CD14-positive monocyte (primary cell): ENCODE results near the gene PGLYRP2. TPM values are rescaled to one million over a fixed set of nuclear protein-coding genes. Genes with fewer than 3 reads are reported as not detected.

ENCODE experiments used
- DNase-seq, 3 donors: peaks; one replicate each; pipeline ENCODE4 v3.0.0-alpha.2; 2011 to 2022
- H2AFZ ChIP-seq: 2 replicates; pipeline ENCODE4 v1.6.0; 2012; ENCODE audit warnings: mild to moderate bottlenecking, low read depth, low read length, inconsistent platforms; ENCODE audit not compliant: insufficient read depth, poor library complexity, severe bottlenecking
- H3K27ac ChIP-seq, 2 donors: 1 replicate in 1 of 2; 2 replicates in 1 of 2; pipeline ENCODE4 v1.5.1; 2012 to 2013; ENCODE audit warnings: low read length in 2 of 2, control low read depth in 1 of 2, inconsistent platforms in 1 of 2, low read depth in 1 of 2, mild to moderate bottlenecking in 1 of 2
- H3K27me3 ChIP-seq, 2 donors: one replicate each; pipeline versions ENCODE4 v1.6.0 to v1.6.1; 2011 to 2013; ENCODE audit warnings: low read length in 2 of 2; ENCODE audit not compliant: control insufficient read depth in 2 of 2, insufficient read depth in 2 of 2
- H3K36me3 ChIP-seq, 2 donors: replicated peaks in 1 of 2; 1 replicate in 1 of 2; 2 replicates in 1 of 2; pipeline versions ENCODE4 v1.5.1 to v1.6.1; 2012 to 2013; ENCODE audit warnings: low read length in 2 of 2, control low read depth in 1 of 2, inconsistent platforms in 1 of 2, mild to moderate bottlenecking in 1 of 2; ENCODE audit not compliant: insufficient read depth in 2 of 2, control insufficient read depth in 1 of 2
- H3K4me1 ChIP-seq, 2 donors: 1 replicate in 1 of 2; 2 replicates in 1 of 2; pipeline versions ENCODE4 v1.5.1 to v1.6.1; 2012 to 2013; ENCODE audit warnings: low read length in 2 of 2, control low read depth in 1 of 2, inconsistent platforms in 1 of 2, mild to moderate bottlenecking in 1 of 2, moderate library complexity in 1 of 2; ENCODE audit not compliant: insufficient read depth in 2 of 2, control insufficient read depth in 1 of 2
- H3K4me2 ChIP-seq: replicated peaks from 2 replicates; pipeline ENCODE3; 2012; ENCODE audit warnings: low read length, moderate library complexity, mild to moderate bottlenecking; ENCODE audit not compliant: poor library complexity, severe bottlenecking; ENCODE audit errors: extremely low read depth
- H3K4me3 ChIP-seq, 3 experiments: fragments of 200-600 bp in 1 of 3; sonication (generic) in 1 of 3; replicated peaks in 1 of 3; 1 replicate in 2 of 3; 2 replicates in 1 of 3; pipeline ENCODE4 v1.5.1; 2011 to 2013; ENCODE audit warnings: low read length in 3 of 3, mild to moderate bottlenecking in 3 of 3, control low read depth in 2 of 3, low read depth in 2 of 3, inconsistent platforms in 1 of 3, moderate library complexity in 1 of 3
- H3K79me2 ChIP-seq: 2 replicates; pipeline ENCODE4 v1.6.0; 2012; ENCODE audit warnings: mild to moderate bottlenecking, control low read depth, inconsistent platforms, low read length, moderate library complexity; ENCODE audit not compliant: insufficient read depth
- H3K9ac ChIP-seq: 2 replicates; pipeline ENCODE4 v1.6.0; 2017; ENCODE audit warnings: low read length, mild to moderate bottlenecking; ENCODE audit not compliant: insufficient read depth, poor library complexity, severe bottlenecking
- H3K9me3 ChIP-seq, 2 donors: replicated peaks in 1 of 2; 1 replicate in 1 of 2; 2 replicates in 1 of 2; pipeline versions ENCODE4 v1.5.1 to v1.6.1; 2012 to 2013; ENCODE audit warnings: low read length in 2 of 2, control low read depth in 1 of 2; ENCODE audit not compliant: control insufficient read depth in 1 of 2, insufficient read depth in 1 of 2
- H4K20me1 ChIP-seq: 2 replicates; pipeline ENCODE4 v1.6.0; 2012; ENCODE audit warnings: mild to moderate bottlenecking, low read length, control low read depth, moderate library complexity; ENCODE audit not compliant: insufficient read depth
- H3K27ac Mint-ChIP-seq, 7 donors: one replicate each; pipeline ENCODE4 v1.8.0; 2020; ENCODE audit warnings: mild to moderate bottlenecking in 7 of 7, mixed read lengths in 7 of 7, moderate library complexity in 6 of 7, inconsistent platforms in 2 of 7
- H3K27me3 Mint-ChIP-seq, 3 donors: one replicate each; pipeline ENCODE4 v1.8.0; 2021 to 2022; ENCODE audit warnings: low read depth in 3 of 3, mild to moderate bottlenecking in 3 of 3, mixed read lengths in 3 of 3, moderate library complexity in 3 of 3, inconsistent platforms in 1 of 3
- H3K36me3 Mint-ChIP-seq, 2 donors: one replicate each; pipeline ENCODE4 v1.8.0; 2020; ENCODE audit warnings: mixed read lengths in 2 of 2, inconsistent platforms in 1 of 2, mild to moderate bottlenecking in 1 of 2
- H3K4me1 Mint-ChIP-seq: one replicate; pipeline ENCODE4 v1.8.0; 2020; ENCODE audit warnings: mild to moderate bottlenecking, mixed read lengths
- H3K4me3 Mint-ChIP-seq, 2 donors: one replicate each; pipeline ENCODE4 v1.8.0; 2020; ENCODE audit warnings: mild to moderate bottlenecking in 2 of 2, mixed read lengths in 2 of 2, moderate library complexity in 1 of 2
- H3K9me3 Mint-ChIP-seq, 7 donors: one replicate each; pipeline ENCODE4 v1.8.0; 2020 to 2022; ENCODE audit warnings: mixed read lengths in 7 of 7, mild to moderate bottlenecking in 6 of 7, moderate library complexity in 6 of 7, inconsistent platforms in 2 of 7
- WGBS: methylation state at CpG from one replicate; pipeline ENCODE4 v1.1.5; 2013; ENCODE audit warnings: missing lambda C conversion rate; ENCODE audit not compliant: insufficient coverage; 5-methylcytosine and 5-hydroxymethylcytosine counted together
- intact Hi-C, 2 donors: fragments of 100-400 bp; cut with micrococcal nuclease; formaldehyde crosslinking; loops; one replicate each; pipeline versions ENCODE4 v1.15.0 to v1.15.1; 2023
- polyA plus RNA-seq, 3 donors: library from polyadenylated mRNA; depleted of rRNA in 1 of 3; unstranded in 2 of 3; stranded (reverse) in 1 of 3; fragments of 300-500 nt in 2 of 3; fragments of >200 nt in 1 of 3; fragmentation: Illumina TruSeq in 2 of 3; gene quantifications; 1 replicate in 2 of 3; 2 replicates in 1 of 3; pipeline ENCODE4 v1.2.3, GENCODE V29; 2012 to 2021
- TF ChIP-seq, protein P1 (sequence below): fragments of 200-600 bp; IDR thresholded peaks from one replicate; pipeline ENCODE4 v1.8.0; 2022; ENCODE audit warnings: antibody characterized with exemption, mild to moderate bottlenecking

The PGLYRP2 gene
- polyA plus RNA-seq, 3 donors, result 0.03 to 0.32 (median 0.15) TPM

DNA sequence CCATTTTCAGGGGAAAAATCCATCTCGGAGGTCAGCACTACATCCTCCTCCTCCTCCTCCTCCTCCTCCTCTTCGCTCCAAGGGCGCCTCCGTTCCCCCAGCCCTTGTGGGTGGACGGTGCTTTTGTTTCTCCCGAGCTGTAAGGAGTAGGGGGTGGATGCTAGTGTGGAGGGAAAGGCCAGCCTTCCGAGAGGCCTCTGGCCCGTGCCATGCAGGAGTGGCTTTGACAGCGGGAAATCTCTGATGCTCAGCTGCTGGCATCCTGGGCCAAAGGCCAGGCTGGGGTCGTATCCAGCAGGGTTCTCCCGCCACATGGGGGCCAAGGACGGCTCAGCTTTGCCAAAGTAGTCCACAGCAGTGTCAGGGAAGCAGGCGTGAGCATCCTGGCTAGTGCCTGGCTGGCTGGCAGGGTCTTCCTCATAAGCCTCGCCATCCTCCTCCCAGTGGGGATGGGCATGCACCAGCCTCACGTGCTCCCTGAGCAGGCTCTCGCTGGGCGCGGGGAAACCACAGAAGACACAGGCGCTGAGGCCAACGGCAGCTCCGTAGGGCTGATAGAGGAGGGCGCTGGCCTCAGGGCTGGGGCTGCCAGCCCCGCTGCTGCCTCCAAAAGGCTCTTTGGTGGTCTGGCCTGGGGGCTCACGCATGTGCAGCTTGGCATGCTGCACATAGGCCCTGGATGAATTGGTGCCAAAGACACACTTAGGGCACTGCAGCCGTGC is 40.1 kb downstream of the PGLYRP2 start:
- Histone ChIP-seq H3K36me3 (no peaks in the 10 kb centered on the region), H3K9ac (no peak overlapping the region), H2AFZ (no peak overlapping the region), H3K4me1 (no peaks in the 10 kb centered on the region), H3K79me2 (no peaks in the 10 kb centered on the region), H3K9me3 (no peaks in the 10 kb centered on the region), H3K27me3 (no peaks in the 10 kb centered on the region), H3K4me3 (no peak overlapping the region), H3K4me2 (no peak overlapping the region), H4K20me1 (no peaks in the 10 kb centered on the region), H3K27ac (no peak overlapping the region)
- intact Hi-C loops, result no loop called here
- Mint-ChIP-seq H3K9me3 (no peaks in the 10 kb centered on the region), H3K4me3 (no peak overlapping the region), H3K27ac (no peak overlapping the region), H3K36me3 (no peaks in the 10 kb centered on the region), H3K27me3 (peaks cover 0 to 5% (median 3%) of the 10 kb centered on the region in 3 donors), H3K4me1 (no peaks in the 10 kb centered on the region)
- WGBS, result 46% methylated on average over 18 of the region's 25 CpGs
- TF ChIP-seq, protein P1, sequence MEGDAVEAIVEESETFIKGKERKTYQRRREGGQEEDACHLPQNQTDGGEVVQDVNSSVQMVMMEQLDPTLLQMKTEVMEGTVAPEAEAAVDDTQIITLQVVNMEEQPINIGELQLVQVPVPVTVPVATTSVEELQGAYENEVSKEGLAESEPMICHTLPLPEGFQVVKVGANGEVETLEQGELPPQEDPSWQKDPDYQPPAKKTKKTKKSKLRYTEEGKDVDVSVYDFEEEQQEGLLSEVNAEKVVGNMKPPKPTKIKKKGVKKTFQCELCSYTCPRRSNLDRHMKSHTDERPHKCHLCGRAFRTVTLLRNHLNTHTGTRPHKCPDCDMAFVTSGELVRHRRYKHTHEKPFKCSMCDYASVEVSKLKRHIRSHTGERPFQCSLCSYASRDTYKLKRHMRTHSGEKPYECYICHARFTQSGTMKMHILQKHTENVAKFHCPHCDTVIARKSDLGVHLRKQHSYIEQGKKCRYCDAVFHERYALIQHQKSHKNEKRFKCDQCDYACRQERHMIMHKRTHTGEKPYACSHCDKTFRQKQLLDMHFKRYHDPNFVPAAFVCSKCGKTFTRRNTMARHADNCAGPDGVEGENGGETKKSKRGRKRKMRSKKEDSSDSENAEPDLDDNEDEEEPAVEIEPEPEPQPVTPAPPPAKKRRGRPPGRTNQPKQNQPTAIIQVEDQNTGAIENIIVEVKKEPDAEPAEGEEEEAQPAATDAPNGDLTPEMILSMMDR, result no peak
- DNase-seq, result no peak

DNA sequence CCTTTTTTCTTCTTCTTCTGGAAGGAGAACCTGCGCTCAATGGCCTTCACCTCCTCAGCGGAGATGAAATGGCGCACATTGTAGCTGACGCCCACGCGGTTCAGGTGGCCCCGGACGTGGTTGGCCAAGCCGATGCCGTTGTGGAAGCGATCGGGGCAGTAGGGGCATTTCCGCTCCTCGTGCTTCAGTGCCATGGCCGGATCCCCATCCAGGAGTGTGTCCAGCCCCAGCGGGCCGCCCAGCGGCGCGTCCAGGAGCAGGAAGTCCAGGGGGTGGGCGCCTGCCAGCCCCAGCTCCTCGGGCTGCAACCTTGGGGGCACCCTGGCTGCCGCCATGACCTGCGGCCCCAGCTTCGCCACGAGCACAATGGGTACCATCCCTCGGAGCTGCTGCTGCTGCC is 40.7 kb downstream of the PGLYRP2 start:
- Histone ChIP-seq H3K79me2 (no peaks in the 10 kb centered on the region), H3K27me3 (no peaks in the 10 kb centered on the region)

More for the DNA sequence above, 40.7 kb downstream of the PGLYRP2 start:
- Histone ChIP-seq H3K4me3 (no peak overlapping the region), H3K9me3 (no peaks in the 10 kb centered on the region), H3K4me2 (no peak overlapping the region), H3K4me1 (peaks cover under 1 to 1% of the 10 kb centered on the region in 2 donors), H2AFZ (no peak overlapping the region), H4K20me1 (no peaks in the 10 kb centered on the region), H3K27ac (no peak overlapping the region), H3K9ac (no peak overlapping the region), H3K36me3 (no peaks in the 10 kb centered on the region)
- Mint-ChIP-seq H3K4me1 (no peaks in the 10 kb centered on the region), H3K4me3 (no peak overlapping the region), H3K27me3 (peaks cover 0 to 7% (median 3%) of the 10 kb centered on the region in 3 donors), H3K9me3 (no peaks in the 10 kb centered on the region), H3K27ac (no peak overlapping the region), H3K36me3 (no peaks in the 10 kb centered on the region)
- intact Hi-C loops, result no loop called here
- no peak for DNase-seq
- TF ChIP-seq, protein P1, result no peak
- WGBS, result 97% methylated on average over 27 of the region's 27 CpGs
